ENCODE results near the gene ADTRP. TPM values are rescaled to one million over a fixed set of nuclear protein-coding genes. Genes with fewer than 3 reads are reported as not detected.

The ADTRP gene
- total RNA-seq, 2 experiments from 2014 or later: 2.4 to 2.5 TPM

Other genes starting within 250 kb of the ADTRP start
- gene TMEM170B, start 241.1 kb downstream of the ADTRP start, total RNA-seq: under 1 TPM; 0.81 to 0.82 TPM
- gene HIVEP1, start 233.5 kb upstream of the ADTRP start, total RNA-seq: 10 to 100 TPM; 24.2 to 33.0 TPM